Measurements from ENCODE around the gene ZBTB18.

ZBTB18 gene

DNA sequence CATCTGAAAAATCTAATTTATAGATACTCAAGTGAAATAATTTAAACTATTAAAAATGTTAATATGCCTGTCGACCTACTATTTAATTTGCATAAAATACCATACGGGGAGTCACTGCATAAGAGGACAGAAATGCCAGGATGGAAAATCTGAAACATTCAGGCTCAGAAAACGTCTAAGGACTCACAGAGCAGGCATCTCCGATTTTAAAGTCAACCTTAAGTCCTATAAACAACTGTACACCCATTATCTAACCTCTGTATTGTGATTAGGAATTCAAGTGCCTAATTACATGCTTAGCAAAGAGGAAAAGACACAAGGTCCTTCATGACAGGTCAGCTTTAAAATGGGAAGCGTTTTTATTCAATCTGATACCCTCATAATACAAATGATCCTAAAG lies 49.2 kb downstream of the ZBTB18 start:
- Histone ChIP-seq H3K4me3 (ENCODE audit: extremely low read depth, insufficient read depth, low read length, poor library complexity, severe bottlenecking) (no peak overlapping the region), H3K36me3 (ENCODE audit: control insufficient read depth, insufficient read depth, low read length) (no peaks in the 10 kb centered on the region), H3K27ac (ENCODE audit: low read depth, low read length, severe bottlenecking) (no peak overlapping the region), H3K4me1 (ENCODE audit: control insufficient read depth, insufficient read depth, low read length, poor library complexity, severe bottlenecking) (no peaks in the 10 kb centered on the region), H3K9me3 (ENCODE audit: control insufficient read depth, low read length) (peaks cover 6% of the 10 kb centered on the region)
- WGBS, 2 experiments (ENCODE audit: insufficient coverage in 2 of 2), result 57% methylated on average over 1 of the region's 5 CpGs; no CpG with 5 or more reads in 1 of the 2 experiments

- WGBS, 2 experiments (ENCODE audit: insufficient coverage in 2 of 2), result 77 to 84% methylated on average over 10 to 11 of the region's 18 CpGs
- no peak overlapping the region for H3K4me3 ChIP-seq (ENCODE audit: extremely low read depth, insufficient read depth, low read length, poor library complexity, severe bottlenecking)
- peaks cover 3% of the 10 kb centered on the region for H3K4me1 ChIP-seq (ENCODE audit: control insufficient read depth, insufficient read depth, low read length, poor library complexity, severe bottlenecking)
- peaks cover 6% of the 10 kb centered on the region for H3K9me3 ChIP-seq (ENCODE audit: control insufficient read depth, low read length)
- H3K27ac ChIP-seq (ENCODE audit: low read depth, low read length, severe bottlenecking), result no peak overlapping the region
- no peaks in the 10 kb centered on the region for H3K36me3 ChIP-seq (ENCODE audit: control insufficient read depth, insufficient read depth, low read length)
Observed at GRCh38 chr1:244100704-244101453, 49.8 kb downstream of the ZBTB18 start.

DNA sequence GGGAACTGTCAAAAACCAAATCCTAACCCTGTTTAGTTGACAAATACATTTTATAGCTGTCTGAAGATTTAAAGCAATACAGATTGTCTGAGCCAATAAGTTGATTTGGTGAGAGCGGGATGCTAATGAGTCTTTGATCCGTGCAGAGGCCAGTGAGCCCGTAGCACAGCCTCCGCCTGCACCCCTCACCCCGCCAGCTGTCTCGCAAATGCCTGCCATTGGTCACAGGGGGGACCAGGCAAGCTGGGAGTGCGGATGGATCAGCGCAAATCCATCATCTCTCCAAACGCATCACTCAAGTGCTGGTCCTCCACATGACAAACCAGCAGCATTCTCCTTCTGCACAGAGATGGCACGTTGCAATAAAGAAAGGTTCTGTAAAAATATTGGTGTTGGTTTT lies 51.0 kb downstream of the ZBTB18 start:
- peaks cover 3% of the 10 kb centered on the region for H3K4me1 ChIP-seq (ENCODE audit: control insufficient read depth, insufficient read depth, low read length, poor library complexity, severe bottlenecking)
- no peaks in the 10 kb centered on the region for H3K36me3 ChIP-seq (ENCODE audit: control insufficient read depth, insufficient read depth, low read length)
- H3K9me3 ChIP-seq (ENCODE audit: control insufficient read depth, low read length), result peaks cover 6% of the 10 kb centered on the region
- WGBS, 2 experiments (ENCODE audit: insufficient coverage in 2 of 2), result 87 to 91% methylated on average over 3 to 5 of the region's 10 CpGs
- H3K27ac ChIP-seq (ENCODE audit: low read depth, low read length, severe bottlenecking), result no peak overlapping the region
- no peak overlapping the region for H3K4me3 ChIP-seq (ENCODE audit: extremely low read depth, insufficient read depth, low read length, poor library complexity, severe bottlenecking)

DNA sequence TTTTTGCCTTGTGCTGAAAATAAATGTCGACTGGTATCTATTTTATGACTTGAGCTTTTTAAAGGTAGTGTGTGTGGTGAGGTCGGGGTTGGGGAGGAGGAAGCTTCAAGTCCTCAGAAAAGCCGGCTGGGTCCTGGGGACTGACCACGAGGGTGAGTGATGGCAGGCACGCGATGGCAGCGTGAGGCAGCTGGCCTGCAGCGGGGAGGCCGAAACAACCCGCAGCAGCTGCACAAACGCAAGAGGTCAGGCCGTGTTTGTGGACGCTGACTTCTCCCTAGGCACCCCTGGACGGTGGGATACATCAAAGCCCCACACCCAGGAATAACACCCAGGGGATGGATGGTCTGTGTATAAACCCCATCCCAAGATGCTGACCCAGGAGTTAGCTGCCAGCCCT lies 51.4 kb downstream of the ZBTB18 start:
- 83 to 94% methylated on average over 8 to 11 of the region's 14 CpGs for WGBS, 2 experiments (ENCODE audit: insufficient coverage in 2 of 2)
- H3K9me3 ChIP-seq (ENCODE audit: control insufficient read depth, low read length), result peaks cover 6% of the 10 kb centered on the region
- no peak overlapping the region for H3K4me3 ChIP-seq (ENCODE audit: extremely low read depth, insufficient read depth, low read length, poor library complexity, severe bottlenecking)
- peaks cover 3% of the 10 kb centered on the region for H3K4me1 ChIP-seq (ENCODE audit: control insufficient read depth, insufficient read depth, low read length, poor library complexity, severe bottlenecking)
- no peaks in the 10 kb centered on the region for H3K36me3 ChIP-seq (ENCODE audit: control insufficient read depth, insufficient read depth, low read length)
- H3K27ac ChIP-seq (ENCODE audit: low read depth, low read length, severe bottlenecking), result no peak overlapping the region

GRCh38 chr1:244104309-244105060 lies 53.4 kb downstream of the ZBTB18 start:
- Histone ChIP-seq H3K9me3 (ENCODE audit: control insufficient read depth, low read length) (no peaks in the 10 kb centered on the region), H3K4me3 (ENCODE audit: extremely low read depth, insufficient read depth, low read length, poor library complexity, severe bottlenecking) (no peak overlapping the region), H3K4me1 (ENCODE audit: control insufficient read depth, insufficient read depth, low read length, poor library complexity, severe bottlenecking) (peaks cover 3% of the 10 kb centered on the region), H3K36me3 (ENCODE audit: control insufficient read depth, insufficient read depth, low read length) (no peaks in the 10 kb centered on the region), H3K27ac (ENCODE audit: low read depth, low read length, severe bottlenecking) (no peak overlapping the region)
- WGBS, 2 experiments (ENCODE audit: insufficient coverage in 2 of 2), result 83 to 88% methylated on average over 8 to 10 of the region's 10 CpGs

- H3K4me1 ChIP-seq (ENCODE audit: control insufficient read depth, insufficient read depth, low read length, poor library complexity, severe bottlenecking), result peaks cover 3% of the 10 kb centered on the region
- H3K4me3 ChIP-seq (ENCODE audit: extremely low read depth, insufficient read depth, low read length, poor library complexity, severe bottlenecking), result no peak overlapping the region
- no peaks in the 10 kb centered on the region for H3K9me3 ChIP-seq (ENCODE audit: control insufficient read depth, low read length)
- H3K36me3 ChIP-seq (ENCODE audit: control insufficient read depth, insufficient read depth, low read length), result no peaks in the 10 kb centered on the region
- no peak overlapping the region for H3K27ac ChIP-seq (ENCODE audit: low read depth, low read length, severe bottlenecking)
- 80 to 100% methylated on average over 1 to 2 of the region's 3 CpGs for WGBS, 2 experiments (ENCODE audit: insufficient coverage in 2 of 2)
Observed at GRCh38 chr1:244106176-244106575, 55.1 kb downstream of the ZBTB18 start.
